GM18508 (cell line): Measurements from ENCODE around the gene MAGI1.

Source experiments
- ATAC-seq: cut with Tn5 transposase; IDR thresholded peaks from one replicate; pipeline ENCODE4 v1.9.1; 2021; ENCODE audit warnings: moderate number of reproducible peaks; ENCODE audit not compliant: insufficient read depth, unreplicated experiment

MAGI1 gene

DNA sequence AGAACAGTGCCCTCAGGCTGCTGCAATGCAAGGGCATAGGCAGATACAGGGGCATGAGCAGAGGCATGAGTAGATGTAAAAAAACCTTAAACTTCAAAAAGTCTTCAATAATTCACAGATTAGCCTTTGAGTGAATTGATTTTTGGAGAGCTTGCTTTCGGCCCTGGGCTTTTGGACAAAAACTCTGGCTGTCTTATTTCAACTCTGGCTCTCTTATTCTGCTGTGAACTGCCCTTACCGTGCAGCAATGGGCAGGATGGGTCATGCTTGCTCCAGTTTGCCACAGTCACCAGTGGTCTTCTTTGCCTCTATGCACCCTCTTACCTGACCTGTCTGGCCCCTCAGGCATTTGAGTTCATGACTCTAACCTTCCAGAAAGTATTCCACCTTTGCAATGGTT, 555.7 kb downstream of the MAGI1 start:
- no peak for ATAC-seq

DNA sequence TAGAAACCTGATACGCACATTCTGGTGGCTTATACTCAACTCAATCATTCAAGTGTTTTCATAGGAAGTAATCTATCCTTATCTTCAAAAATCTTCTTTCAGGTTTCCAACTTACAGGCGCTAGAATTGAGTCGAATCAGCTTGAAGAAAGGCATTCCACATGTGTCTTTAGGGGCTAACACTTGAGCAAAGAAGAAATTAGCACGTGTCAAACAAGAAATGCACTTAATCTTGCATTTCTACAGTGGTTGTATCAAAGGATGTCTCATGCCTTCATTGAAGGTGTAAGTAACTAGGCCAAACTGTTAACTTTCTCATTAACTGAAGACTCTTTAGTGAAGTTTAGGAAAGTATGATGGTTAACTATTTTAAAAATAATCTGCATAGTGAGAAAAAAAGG, 557.6 kb downstream of the MAGI1 start:
- no peak for ATAC-seq

DNA sequence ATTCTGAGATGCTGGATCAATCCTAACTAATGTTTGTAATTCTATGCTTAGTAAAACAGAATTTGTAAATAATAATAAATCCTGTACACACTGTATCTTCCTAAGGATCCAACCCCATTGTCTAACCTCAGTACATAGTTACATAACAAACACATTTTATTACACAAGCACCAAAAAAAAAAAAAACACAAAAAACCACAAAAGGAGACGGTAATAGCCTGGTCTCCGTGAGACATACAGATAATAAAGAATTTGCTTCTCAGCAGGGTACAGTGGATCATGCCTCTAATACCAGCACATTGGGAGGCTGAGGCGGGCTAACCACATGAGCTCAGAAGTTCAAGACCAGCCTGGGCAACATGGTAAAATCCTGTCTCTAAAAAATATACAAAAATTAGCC, 558.7 kb downstream of the MAGI1 start:
- ATAC-seq = no peak

DNA sequence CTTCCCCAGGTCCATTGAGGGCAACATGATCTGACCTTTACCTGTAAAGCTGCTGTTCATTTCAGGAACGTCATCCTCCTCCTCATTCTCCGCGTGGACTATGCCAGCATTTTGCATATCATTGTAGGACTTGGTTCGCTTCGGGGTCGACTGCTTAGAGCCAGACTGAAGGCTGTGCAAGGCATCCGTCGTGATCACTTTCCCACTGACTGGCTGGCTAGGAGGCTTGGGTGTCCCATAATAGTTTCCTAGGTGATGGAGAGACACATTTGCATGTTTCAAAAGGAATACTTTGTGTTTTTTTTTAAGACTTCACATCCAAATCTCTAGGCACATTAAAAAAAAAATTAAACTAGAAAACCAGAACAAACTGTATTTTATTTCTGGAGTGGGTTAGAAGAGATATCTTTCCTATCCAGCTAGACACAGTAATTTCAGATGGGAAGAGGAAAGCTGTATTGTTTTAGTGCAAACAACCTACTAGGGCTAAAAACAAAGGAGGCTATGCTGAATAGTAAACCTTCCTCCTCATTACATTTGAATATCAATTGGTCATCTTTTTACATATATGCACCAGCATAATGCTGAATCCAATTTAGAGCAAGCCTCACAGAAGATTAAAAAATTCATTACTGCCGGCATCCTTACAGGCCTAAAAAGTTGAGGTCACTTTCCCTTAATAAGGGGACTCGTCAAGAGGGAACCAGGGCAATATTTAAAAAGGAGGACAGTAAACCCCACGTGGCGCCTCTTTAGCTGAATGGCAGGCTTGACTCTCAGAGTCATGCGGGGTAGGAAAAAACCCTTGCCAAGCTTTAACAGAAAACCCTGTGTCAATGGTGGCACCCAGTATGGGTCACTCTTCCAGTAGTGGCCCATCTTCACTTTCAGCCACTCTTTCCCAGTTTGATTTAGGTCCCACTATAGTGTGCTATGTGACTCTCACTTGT, 559.9 kb downstream of the MAGI1 start:
- no peak for ATAC-seq

GRCh38 chr3:65473736-65474135, 565.0 kb downstream of the MAGI1 start:
- ATAC-seq = no peak

GRCh38 chr3:65472501-65472900, 566.2 kb downstream of the MAGI1 start:
- ATAC-seq = no peak

GRCh38 chr3:65466300-65466988, 572.3 kb downstream of the MAGI1 start:
- ATAC-seq = no peak

- ATAC-seq = no peak
Measured at GRCh38 chr3:65449841-65450428, 588.8 kb downstream of the MAGI1 start.

DNA sequence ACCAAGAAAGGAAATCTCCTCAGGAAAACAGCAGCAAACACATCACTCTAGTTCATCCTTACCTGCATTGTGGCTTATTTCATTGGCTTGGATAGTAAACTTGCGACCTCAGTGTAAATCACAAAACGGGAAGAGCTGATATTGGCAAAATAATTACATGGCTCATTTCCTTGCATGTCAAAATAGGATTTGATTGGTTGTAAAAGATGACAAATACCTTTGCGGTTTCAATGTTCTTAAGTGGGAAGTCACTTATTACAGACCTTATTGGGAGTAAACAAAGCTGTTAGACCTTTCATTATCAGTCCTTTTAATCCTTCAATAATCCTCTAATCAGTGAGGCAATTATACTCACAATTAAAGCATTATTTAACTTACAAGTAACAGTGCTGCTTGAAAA, 590.6 kb downstream of the MAGI1 start:
- no peak for ATAC-seq

DNA sequence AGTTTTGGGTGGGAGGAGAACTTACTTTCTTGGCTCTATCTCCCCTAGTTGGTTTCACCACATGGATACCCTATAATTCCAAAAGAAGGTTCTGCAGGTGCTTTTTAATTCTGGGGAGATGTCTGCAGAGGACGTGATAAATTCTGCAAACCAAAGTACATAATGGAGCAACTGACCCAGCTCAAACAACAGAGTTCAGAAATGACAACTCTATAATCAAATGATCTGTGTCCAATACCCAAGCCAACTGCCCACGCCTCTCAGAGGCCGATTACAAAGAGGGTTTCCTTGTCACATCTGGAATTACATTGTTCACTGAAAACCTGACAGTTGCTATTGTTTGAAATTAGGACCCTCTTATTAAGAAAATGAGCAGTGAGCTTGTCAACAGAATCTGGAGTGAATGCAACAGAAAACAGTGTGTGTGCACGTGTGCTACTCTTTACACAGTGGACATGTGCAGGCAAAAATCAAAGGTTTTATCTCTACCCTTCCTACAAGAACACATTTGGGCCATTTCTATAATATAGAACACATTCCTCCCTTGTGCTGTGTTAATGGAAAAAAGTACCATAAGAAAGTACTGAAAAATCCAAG, 593.0 kb downstream of the MAGI1 start:
- ATAC-seq = no peak

DNA sequence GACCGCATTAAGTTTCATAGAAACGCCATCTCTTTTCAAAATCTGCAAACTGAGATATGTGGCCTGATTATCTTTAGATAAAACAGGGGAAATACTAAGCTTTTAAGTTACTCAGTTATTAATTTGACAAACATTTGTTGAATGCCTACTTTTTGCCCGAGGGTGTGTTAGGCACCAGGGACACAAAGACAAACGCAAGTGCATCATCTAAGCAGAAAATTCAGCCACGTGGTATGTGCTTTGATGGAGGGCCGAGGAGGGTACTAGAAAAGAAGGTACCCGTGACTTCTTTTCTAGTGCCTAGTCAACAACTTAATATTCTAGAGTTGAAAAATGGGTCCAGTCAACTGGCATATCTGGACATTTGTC, 594.3 kb downstream of the MAGI1 start:
- ATAC-seq = no peak

DNA sequence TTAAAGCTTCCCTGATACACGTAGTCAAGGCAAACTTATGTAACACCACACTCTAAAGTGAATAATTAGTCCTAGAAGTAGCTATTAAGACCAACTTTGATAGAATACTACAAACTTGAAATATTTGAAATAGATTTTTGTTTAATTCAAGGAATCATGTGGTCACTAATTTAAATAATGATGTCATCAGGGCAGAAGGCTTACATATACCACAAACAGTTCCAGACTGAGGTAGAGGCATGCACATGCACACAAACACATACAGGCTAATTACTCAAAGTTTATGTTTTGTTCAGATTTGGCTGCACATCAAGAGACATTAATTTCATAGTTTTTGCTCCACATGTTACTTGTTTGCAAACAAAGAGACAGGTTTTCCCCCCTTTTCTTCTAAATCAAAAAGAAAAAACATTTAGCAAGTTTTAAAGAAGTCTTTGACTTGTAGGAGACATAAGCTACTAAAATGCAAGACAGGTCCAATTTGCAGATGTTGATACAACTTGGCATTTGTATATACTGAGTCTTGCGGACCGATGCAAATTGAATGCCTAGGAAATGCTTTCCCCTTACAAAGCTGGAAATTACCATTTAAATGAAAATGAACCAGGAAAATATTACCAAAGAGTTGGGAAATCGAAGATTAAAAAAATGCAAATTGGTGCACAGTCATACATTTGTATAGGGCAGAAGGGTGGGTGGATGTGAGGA, 594.8 kb downstream of the MAGI1 start:
- ATAC-seq = no peak

DNA sequence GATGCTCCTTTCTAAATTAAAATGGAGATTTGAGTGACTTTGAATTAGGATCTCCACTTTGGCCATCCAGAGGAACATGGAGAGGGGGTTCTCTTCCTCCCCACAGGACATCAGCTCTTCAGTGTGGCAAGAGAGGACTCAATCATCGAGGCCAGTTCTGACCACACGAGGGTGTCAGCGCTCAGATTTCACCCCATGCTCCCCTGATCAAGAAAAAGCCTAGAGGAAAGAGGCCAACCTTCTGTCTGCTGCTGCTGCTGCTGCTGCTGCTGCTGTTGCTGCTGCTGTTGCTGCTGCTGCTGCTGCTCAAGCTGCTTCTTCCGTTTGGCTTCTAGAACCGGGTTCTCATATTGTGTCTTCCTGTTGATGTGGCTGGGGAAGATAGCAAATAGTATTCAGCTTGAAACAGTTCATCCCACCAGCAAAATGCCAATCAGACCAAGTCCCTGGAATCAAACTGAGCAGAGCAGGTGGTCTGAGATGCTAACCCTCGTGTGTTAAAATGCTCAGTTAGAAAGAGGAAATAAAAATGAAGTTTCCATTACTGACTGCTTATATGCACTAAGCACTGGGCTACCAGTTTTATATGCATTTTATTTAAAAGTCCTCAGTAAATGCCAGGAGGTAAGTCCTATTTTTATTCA, 599.0 kb downstream of the MAGI1 start:
- no peak for ATAC-seq

- no peak for ATAC-seq
Measured at GRCh38 chr3:65438612-65439011, 600.1 kb downstream of the MAGI1 start.

DNA sequence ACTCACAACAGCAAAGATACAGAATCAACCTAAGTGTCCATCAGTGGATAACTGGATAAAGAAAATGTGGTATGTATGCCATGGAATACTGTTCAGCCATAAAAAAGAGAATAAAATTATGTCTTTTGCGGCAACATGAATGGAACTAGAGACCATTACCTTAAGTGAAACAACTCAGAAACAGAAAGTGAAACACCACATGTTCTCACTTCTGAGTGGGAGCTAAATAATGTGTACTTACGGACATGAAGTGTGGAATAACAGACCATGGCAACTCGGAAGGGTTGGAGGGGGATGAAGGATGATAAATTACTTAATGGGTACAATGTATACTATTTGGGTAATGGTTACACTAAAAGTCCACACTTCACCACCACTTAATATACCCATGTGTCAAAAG, 600.6 kb downstream of the MAGI1 start:
- no peak for ATAC-seq

GRCh38 chr3:65436580-65436979, 602.1 kb downstream of the MAGI1 start:
- no peak for ATAC-seq

DNA sequence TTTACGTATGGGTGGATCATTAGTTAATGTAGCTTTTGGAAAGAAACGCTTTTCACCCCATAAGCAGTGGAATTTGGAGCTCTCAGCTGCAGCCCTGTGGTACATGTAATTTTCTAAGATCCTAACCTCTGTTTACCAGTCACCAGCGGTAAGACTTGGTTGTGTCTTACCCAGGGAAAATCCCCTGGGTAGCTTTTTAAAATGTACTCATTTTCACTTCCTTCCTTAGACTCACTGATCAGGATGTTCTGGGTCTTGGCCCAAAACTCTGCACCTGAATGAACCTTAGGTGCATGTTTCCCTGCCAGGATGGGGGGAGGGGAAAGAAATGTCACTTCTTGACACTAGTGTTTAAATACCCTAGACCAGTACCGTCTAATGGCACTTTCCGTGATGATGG, 605.2 kb downstream of the MAGI1 start:
- ATAC-seq = no peak

- ATAC-seq = no peak
Measured at GRCh38 chr3:65432388-65433003, 606.2 kb downstream of the MAGI1 start.

DNA sequence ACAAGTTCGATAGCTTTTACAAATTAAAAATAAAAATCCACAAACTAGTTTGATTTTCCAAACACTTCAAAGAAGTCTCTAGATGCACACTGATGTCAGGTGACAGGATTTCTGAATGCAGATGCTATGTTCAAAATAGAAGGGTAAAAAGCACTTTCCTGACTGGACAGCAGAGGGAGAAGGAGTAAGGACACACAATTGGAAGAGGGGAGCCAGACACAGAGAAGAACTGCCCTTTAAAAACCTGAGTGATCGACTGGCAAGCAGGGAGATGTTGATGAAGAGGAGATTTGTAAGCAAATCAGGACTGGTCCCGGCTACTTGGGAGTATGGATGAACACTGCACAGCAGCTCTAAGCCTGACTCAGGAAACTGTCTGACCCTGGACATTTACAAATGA, 612.8 kb downstream of the MAGI1 start:
- ATAC-seq = no peak
